HepG2 (cell line): ENCODE measurements around the gene KDM1B. TPM values are rescaled to one million over a fixed set of nuclear protein-coding genes. Genes with fewer than 3 reads are reported as not detected.

ENCODE experiments used
- ATAC-seq: fragments of 200-7000 bp; cut with Tn5 transposase; 3 replicates; pipeline ENCODE4 v1.9.1; 2020; ENCODE audit warnings: mild to moderate bottlenecking, moderate library complexity
- BruUV-seq: library from RNA; stranded (reverse); fragments of 400-500 nt; replicated peaks from 2 replicates; lab custom pipeline; 2021; lab: Mats Ljungman, UMichigan
- CTCF ChIA-PET: fragments of 300-600 bp; formaldehyde crosslinking; extraction: SDS; loops from one replicate; lab custom pipeline; 2021; ENCODE audit warnings: low total read pairs, inconsistent platforms, low intra/inter-chr PET ratio; lab: Yijun Ruan, JAX
- POLR2A ChIA-PET: fragments of 350-600 bp; sonication (Branson Sonifier 250); formaldehyde crosslinking; loops from one replicate; lab custom pipeline; 2020; ENCODE audit warnings: antibody characterized with exemption, inconsistent platforms; lab: Yijun Ruan, JAX
- DNase-seq: peaks from one replicate; pipeline ENCODE4 v3.0.0-alpha.2; 2015; ENCODE audit warnings: low spot score
- FAIRE-seq: peaks from 3 replicates; lab custom pipeline; 2011; peaks lifted over from hg19 to GRCh38; lab: Jason Lieb, UNC
- H2AFZ ChIP-seq: one replicate; pipeline ENCODE4 v1.6.1; 2011; ENCODE audit warnings: low read length, inconsistent platforms
- H3K27ac ChIP-seq: fragments of 300-600 bp; 3 replicates; pipeline ENCODE4 v1.8.0; 2011; ENCODE audit warnings: mixed run types, mild to moderate bottlenecking, mixed read lengths, low read length, inconsistent platforms; ENCODE audit not compliant: insufficient read depth; ENCODE audit errors: extremely low read length
- H3K27me3 ChIP-seq, 2 experiments: fragments of 200-600 bp in 1 of 2; 2 replicates in 1 of 2; 3 replicates in 1 of 2; pipeline versions ENCODE4 v1.6.0 to v1.8.0; 2011; ENCODE audit warnings: low read length in 2 of 2, mild to moderate bottlenecking in 2 of 2, moderate library complexity in 2 of 2, inconsistent platforms in 1 of 2; ENCODE audit not compliant: insufficient read depth in 2 of 2, control insufficient read depth in 1 of 2
- H3K36me3 ChIP-seq, 2 experiments: fragments of 200-600 bp in 1 of 2; replicated peaks in 1 of 2; 2 replicates in 1 of 2; 3 replicates in 1 of 2; pipeline versions ENCODE4 v1.5.1 to v1.8.0; 2011; ENCODE audit warnings: low read length in 2 of 2, inconsistent platforms in 1 of 2; ENCODE audit not compliant: insufficient read depth in 2 of 2, control insufficient read depth in 1 of 2
- H3K4me1 ChIP-seq: 2 replicates; pipeline ENCODE4 v1.5.1; 2012; ENCODE audit warnings: low read length, inconsistent platforms; ENCODE audit not compliant: insufficient read depth
- H3K4me2 ChIP-seq: 2 replicates; pipeline ENCODE4 v1.6.0; 2011; ENCODE audit warnings: low read depth, low read length, inconsistent platforms
- H3K4me3 ChIP-seq, 3 experiments: fragments of 200-600 bp in 1 of 3; sonication (generic), shearing (Covaris generic) in 1 of 3; replicated peaks in 1 of 3; 2 replicates each; pipeline ENCODE4 v1.5.1; 2011 to 2016; ENCODE audit warnings: low read length in 3 of 3, inconsistent platforms in 2 of 3, low read depth in 2 of 3, mild to moderate bottlenecking in 2 of 3, control low read depth in 1 of 3, mixed read lengths in 1 of 3; ENCODE audit not compliant: insufficient read depth in 1 of 3
- H3K79me2 ChIP-seq: one replicate; pipeline ENCODE4 v1.6.1; 2011; ENCODE audit warnings: low read length, inconsistent platforms; ENCODE audit not compliant: insufficient read depth
- H3K9ac ChIP-seq: 2 replicates; pipeline ENCODE4 v1.6.0; 2011; ENCODE audit warnings: mild to moderate bottlenecking, low read depth, low read length, inconsistent platforms; ENCODE audit not compliant: insufficient read depth
- H3K9me3 ChIP-seq: 2 replicates; pipeline ENCODE4 v1.5.1; 2012; ENCODE audit warnings: mild to moderate bottlenecking, low read length
- H4K20me1 ChIP-seq: 2 replicates; pipeline ENCODE4 v1.6.0; 2011; ENCODE audit warnings: inconsistent platforms, mild to moderate bottlenecking, low read length, moderate library complexity; ENCODE audit not compliant: insufficient read depth
- ELF1 ChIP-seq: sonication (generic); formaldehyde crosslinking; IDR thresholded peaks from 2 replicates; pipeline ENCODE4 v1.4.0; 2020; ENCODE audit warnings: missing genetic modification reagents
- GATAD1 ChIP-seq: IDR thresholded peaks from 2 replicates; pipeline ENCODE4 v1.6.1; 2016; ENCODE audit warnings: missing genetic modification reagents, missing compliant biosample characterization
- LBX2 ChIP-seq: sonication (generic); formaldehyde crosslinking; IDR thresholded peaks from 2 replicates; pipeline ENCODE4 v1.5.0; 2020; ENCODE audit warnings: missing genetic modification reagents, mild to moderate bottlenecking, borderline replicate concordance
- RELA ChIP-seq: sonication (generic); formaldehyde crosslinking; IDR thresholded peaks from 2 replicates; pipeline ENCODE4 v1.4.0; 2020; ENCODE audit warnings: missing genetic modification reagents
- SMC3 ChIP-seq: IDR thresholded peaks from 2 replicates; pipeline ENCODE4 v1.6.1; 2011; ENCODE audit warnings: low read length, improper control_type of control experiment
- SOX13 ChIP-seq, 3 experiments: fragments of 450-650 bp in 1 of 3; sonication (generic) in 1 of 3; formaldehyde crosslinking in 1 of 3; IDR thresholded peaks in 2 of 3; conservative IDR thresholded peaks in 1 of 3; 2 replicates each; pipeline versions ENCODE4 v1.5.0 to v1.6.1; 2016 to 2020; ENCODE audit warnings: antibody characterized with exemption in 1 of 3, mild to moderate bottlenecking in 1 of 3, missing compliant biosample characterization in 1 of 3, missing genetic modification reagents in 1 of 3, moderate library complexity in 1 of 3
- SRSF4 ChIP-seq: fragments of 200-400 bp; formaldehyde crosslinking; IDR thresholded peaks from one replicate; pipeline ENCODE4 v1.6.1; 2018; ENCODE audit warnings: mild to moderate bottlenecking, low read depth, low read length, moderate library complexity; ENCODE audit not compliant: poor library complexity, severe bottlenecking
- STAT5B ChIP-seq: sonication (generic); formaldehyde crosslinking; IDR thresholded peaks from 2 replicates; pipeline ENCODE4 v1.4.0; 2020; ENCODE audit warnings: missing genetic modification reagents
- TCF7L2 ChIP-seq: IDR thresholded peaks from 2 replicates; pipeline ENCODE4 v1.6.1; 2011; ENCODE audit warnings: mild to moderate bottlenecking, low read depth, low read length, moderate library complexity
- ZBTB7A ChIP-seq: sonication (generic); formaldehyde crosslinking; IDR thresholded peaks from 2 replicates; pipeline ENCODE4 v1.8.0; 2022; ENCODE audit warnings: mild to moderate bottlenecking, missing genetic modification reagents
- ZNF235 ChIP-seq: sonication (generic); formaldehyde crosslinking; IDR thresholded peaks from 2 replicates; pipeline ENCODE4 v1.8.1; 2023; ENCODE audit warnings: mild to moderate bottlenecking, missing genetic modification reagents, borderline replicate concordance
- ZNF263 ChIP-seq: sonication (generic); formaldehyde crosslinking; IDR thresholded peaks from 2 replicates; pipeline ENCODE4 v1.4.0; 2020; ENCODE audit warnings: missing genetic modification reagents
- ZNF44 ChIP-seq: sonication (generic); formaldehyde crosslinking; IDR thresholded peaks from 2 replicates; pipeline ENCODE4 v1.5.1; 2020; ENCODE audit warnings: mild to moderate bottlenecking, missing genetic modification reagents
- ZNF770 ChIP-seq: sonication (generic); formaldehyde crosslinking; IDR thresholded peaks from 2 replicates; pipeline ENCODE4 v1.5.0; 2020; ENCODE audit warnings: mild to moderate bottlenecking, missing genetic modification reagents
- WGBS: methylation state at CpG from one replicate; pipeline ENCODE4 v1.1.6; 2017; ENCODE audit warnings: low lambda C conversion rate; 5-methylcytosine and 5-hydroxymethylcytosine counted together
- in situ Hi-C: cut with HindIII; loops from 2 replicates; pipeline ENCODE4 v1.10.0; 2017; ENCODE audit warnings: low pct_unique_long_range_greater_than_20kb; ENCODE audit not compliant: extremely low pct_ligation_motif_present
- intact Hi-C: fragments of 100-400 bp; cut with micrococcal nuclease; formaldehyde crosslinking; loops from one replicate; pipeline ENCODE4 v1.10.0; 2022; ENCODE audit not compliant: unreplicated experiment
- polyA plus RNA-seq, 8 experiments: library from polyadenylated mRNA; depleted of rRNA in 3 of 8; stranded (reverse) in 7 of 8; unstranded in 1 of 8; fragments of >200 nt; fragmentation: Illumina TruSeq in 4 of 8; extraction: Trizol in 4 of 8; gene quantifications; 2 replicates each; pipeline versions ENCODE4 v1.2.1 to v1.2.3, GENCODE V29; 2011 to 2016; ENCODE audit warnings: low read depth in 4 of 8, missing spikeins in 1 of 8, mixed read lengths in 1 of 8; ENCODE audit not compliant: insufficient read depth in 1 of 8
- total RNA-seq, 5 experiments: library from RNA; depleted of rRNA; stranded (reverse); fragments of >200 nt; fragmentation: Illumina TruSeq; extraction: Trizol; gene quantifications; 2 replicates each; pipeline ENCODE4 v1.2.3, GENCODE V29; 2016; ENCODE audit warnings: low read depth in 1 of 5
- TF ChIP-seq, protein P1 (sequence below): sonication (generic); formaldehyde crosslinking; IDR thresholded peaks from one replicate; pipeline ENCODE4 v1.5.1; 2020; ENCODE audit warnings: mild to moderate bottlenecking, missing genetic modification reagents; ENCODE audit errors: not compliant biosample characterization

KDM1B gene
- total and polyA plus RNA-seq, 2 of the 13 experiments (the other 11 are each of a cell fraction or from before 2014, with no cell fraction given) = 9.8 to 13.2 TPM

DNA sequence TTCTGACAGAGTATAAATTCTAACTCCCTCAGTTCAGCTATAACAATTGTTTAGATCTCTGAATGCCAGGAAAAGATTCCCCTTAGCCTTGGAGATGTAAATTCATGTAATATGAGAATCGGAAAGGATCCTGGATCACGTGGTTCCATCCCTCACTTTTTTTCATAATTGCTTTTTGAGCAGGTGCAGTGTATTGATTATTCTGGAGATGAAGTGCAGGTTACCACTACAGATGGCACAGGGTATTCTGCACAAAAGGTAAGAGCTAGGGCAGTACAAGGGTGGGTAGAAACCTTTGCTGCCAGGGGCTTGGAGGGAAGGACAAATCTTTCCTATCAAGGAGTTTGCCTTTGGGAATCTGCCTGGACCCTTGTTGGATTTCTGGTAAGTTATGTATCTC, 52.7 kb downstream of the KDM1B start:
- Histone ChIP-seq H3K79me2 (no peaks in the 10 kb centered on the region), H3K27ac (no peak overlapping the region), H2AFZ (no peak overlapping the region), H3K36me3 (peaks cover 0 to 3% of the 10 kb centered on the region in 2 experiments; a peak in 2 of 5 replicates), H3K27me3 (no peaks in the 10 kb centered on the region), H3K4me1 (peaks cover 17% of the 10 kb centered on the region), H4K20me1 (no peaks in the 10 kb centered on the region), H3K9ac (no peak overlapping the region), H3K4me3 (no peak overlapping the region), H3K9me3 (no peaks in the 10 kb centered on the region), H3K4me2 (no peak overlapping the region)
- WGBS = 100% methylated on average over 2 of the region's 2 CpGs
- intact Hi-C loops = no loop called here
- FAIRE-seq (no peak), ATAC-seq (no peak), DNase-seq (no peak)
- ChIA-PET POLR2A (no interaction called here), CTCF (no interaction called here)
- in situ Hi-C loops = no loop called here
- no TSS peak for BruUV-seq
- TF ChIP-seq ZBTB7A (no peak), SRSF4 (no peak), LBX2 (CRISPR knock-in tag) (no peak), SMC3 (no peak), SOX13 (IDR thresholded peaks at IDR 0.05) (no peak), SOX13 (CRISPR knock-in tag; conservative IDR thresholded peaks at IDR 0.05 in 1 of 2, IDR thresholded peaks at IDR 0.05 in 1 of 2) (no peak), ZNF770 (no peak), ZNF235 (CRISPR knock-in tag) (no peak), GATAD1 (no peak), ELF1 (CRISPR knock-in tag) (no peak), STAT5B (no peak), RELA (no peak), TCF7L2 (no peak), ZNF44 (CRISPR knock-in tag) (no peak), ZNF263 (CRISPR knock-in tag) (no peak)
- TF ChIP-seq, protein P1, sequence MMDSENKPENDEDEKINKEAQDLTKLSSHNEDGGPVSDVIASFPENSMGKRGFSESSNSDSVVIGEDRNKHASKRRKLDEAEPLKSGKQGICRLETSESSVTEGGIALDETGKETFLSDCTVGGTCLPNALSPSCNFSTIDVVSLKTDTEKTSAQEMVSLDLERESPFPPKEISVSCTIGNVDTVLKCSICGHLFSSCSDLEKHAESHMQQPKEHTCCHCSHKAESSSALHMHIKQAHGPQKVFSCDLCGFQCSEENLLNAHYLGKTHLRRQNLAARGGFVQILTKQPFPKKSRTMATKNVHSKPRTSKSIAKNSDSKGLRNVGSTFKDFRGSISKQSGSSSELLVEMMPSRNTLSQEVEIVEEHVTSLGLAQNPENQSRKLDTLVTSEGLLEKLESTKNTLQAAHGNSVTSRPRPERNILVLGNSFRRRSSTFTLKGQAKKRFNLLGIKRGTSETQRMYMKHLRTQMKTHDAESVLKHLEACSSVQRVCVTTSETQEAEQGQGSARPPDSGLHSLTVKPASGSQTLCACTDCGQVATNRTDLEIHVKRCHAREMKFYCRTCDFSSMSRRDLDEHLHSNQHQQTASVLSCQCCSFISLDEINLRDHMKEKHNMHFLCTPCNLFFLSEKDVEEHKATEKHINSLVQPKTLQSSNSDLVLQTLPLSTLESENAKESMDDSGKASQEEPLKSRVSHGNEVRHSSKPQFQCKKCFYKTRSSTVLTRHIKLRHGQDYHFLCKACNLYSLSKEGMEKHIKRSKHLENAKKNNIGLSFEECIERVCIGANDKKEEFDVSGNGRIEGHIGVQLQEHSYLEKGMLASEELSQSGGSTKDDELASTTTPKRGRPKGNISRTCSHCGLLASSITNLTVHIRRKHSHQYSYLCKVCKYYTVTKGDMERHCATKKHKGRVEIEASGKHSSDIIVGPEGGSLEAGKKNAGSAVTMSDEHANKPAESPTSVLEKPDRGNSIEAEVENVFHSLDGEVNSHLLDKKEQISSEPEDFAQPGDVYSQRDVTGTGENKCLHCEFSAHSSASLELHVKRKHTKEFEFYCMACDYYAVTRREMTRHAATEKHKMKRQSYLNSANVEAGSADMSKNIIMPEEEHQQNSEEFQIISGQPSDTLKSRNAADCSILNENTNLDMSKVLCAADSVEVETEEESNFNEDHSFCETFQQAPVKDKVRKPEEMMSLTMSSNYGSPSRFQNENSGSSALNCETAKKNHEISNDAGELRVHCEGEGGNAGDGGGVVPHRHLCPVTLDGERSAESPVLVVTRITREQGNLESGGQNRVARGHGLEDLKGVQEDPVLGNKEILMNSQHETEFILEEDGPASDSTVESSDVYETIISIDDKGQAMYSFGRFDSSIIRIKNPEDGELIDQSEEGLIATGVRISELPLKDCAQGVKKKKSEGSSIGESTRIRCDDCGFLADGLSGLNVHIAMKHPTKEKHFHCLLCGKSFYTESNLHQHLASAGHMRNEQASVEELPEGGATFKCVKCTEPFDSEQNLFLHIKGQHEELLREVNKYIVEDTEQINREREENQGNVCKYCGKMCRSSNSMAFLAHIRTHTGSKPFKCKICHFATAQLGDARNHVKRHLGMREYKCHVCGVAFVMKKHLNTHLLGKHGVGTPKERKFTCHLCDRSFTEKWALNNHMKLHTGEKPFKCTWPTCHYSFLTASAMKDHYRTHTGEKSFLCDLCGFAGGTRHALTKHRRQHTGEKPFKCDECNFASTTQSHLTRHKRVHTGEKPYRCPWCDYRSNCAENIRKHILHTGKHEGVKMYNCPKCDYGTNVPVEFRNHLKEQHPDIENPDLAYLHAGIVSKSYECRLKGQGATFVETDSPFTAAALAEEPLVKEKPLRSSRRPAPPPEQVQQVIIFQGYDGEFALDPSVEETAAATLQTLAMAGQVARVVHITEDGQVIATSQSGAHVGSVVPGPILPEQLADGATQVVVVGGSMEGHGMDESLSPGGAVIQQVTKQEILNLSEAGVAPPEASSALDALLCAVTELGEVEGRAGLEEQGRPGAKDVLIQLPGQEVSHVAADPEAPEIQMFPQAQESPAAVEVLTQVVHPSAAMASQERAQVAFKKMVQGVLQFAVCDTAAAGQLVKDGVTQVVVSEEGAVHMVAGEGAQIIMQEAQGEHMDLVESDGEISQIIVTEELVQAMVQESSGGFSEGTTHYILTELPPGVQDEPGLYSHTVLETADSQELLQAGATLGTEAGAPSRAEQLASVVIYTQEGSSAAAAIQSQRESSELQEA = no peak
